Measurements from ENCODE around the gene TUBB3.

TUBB3 gene

DNA sequence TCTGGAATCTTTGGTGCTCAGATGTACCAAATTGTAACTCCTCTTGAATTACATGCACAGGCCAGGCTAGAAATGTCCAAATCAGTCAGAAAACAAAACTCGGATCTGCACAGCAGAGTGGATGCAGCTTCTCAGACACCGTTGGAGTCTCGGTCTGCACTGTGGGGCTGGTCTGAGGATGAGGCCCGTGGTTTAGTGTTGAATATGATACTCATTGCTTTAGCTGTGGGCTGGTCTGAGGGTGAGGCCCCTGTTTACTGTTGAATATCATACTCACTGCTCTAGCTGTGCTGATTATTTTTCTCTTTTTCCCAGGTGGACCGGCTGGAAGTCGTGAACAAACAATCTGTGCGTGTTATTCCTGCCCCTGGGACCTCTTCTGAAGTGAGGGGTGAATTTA, 61.1 kb downstream of the TUBB3 start:
- Histone ChIP-seq H3K4me3 (ENCODE audit: low read length) (no peak overlapping the region), H3K9ac (ENCODE audit: low read length) (no peak overlapping the region), H3K9me3 (ENCODE audit: control insufficient read depth, low read length) (no peaks in the 10 kb centered on the region), H3K4me1 (ENCODE audit: control insufficient read depth, insufficient read depth, low read length) (no peaks in the 10 kb centered on the region), H3K27me3 (ENCODE audit: control insufficient read depth, insufficient read depth, low read length) (no peaks in the 10 kb centered on the region), H3K36me3 (ENCODE audit: control insufficient read depth, insufficient read depth, low read length) (peaks cover 6% of the 10 kb centered on the region)

DNA sequence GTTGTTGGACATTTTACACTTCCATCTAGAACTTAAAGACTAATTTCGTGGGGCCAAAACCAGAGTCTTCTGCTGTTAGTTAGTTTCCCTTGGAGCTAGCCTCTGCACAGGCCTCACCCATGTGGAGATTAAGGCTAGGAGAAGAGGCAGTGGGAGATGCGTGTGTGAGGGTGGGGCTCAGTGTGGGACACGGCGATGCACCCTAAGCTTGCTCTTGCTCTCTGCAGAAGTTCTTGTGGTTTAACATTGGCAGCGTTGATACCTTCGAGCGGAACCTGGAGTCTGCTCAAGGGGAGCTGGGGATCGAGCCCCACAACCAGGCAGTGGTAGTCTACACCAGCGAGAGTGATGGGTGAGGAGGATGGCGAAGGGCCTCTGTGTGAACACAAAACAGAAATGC, 62.1 kb downstream of the TUBB3 start:
- no peaks in the 10 kb centered on the region for H3K27me3 ChIP-seq (ENCODE audit: control insufficient read depth, insufficient read depth, low read length)
- no peak overlapping the region for H3K4me3 ChIP-seq (ENCODE audit: low read length)
- no peaks in the 10 kb centered on the region for H3K9me3 ChIP-seq (ENCODE audit: control insufficient read depth, low read length)
- H3K36me3 ChIP-seq (ENCODE audit: control insufficient read depth, insufficient read depth, low read length): peaks cover 6% of the 10 kb centered on the region
- H3K4me1 ChIP-seq (ENCODE audit: control insufficient read depth, insufficient read depth, low read length): no peaks in the 10 kb centered on the region
- H3K9ac ChIP-seq (ENCODE audit: low read length): no peak overlapping the region
